Peyer's patch (tissue), 4 donors: ENCODE data around the gene NLRC3.

ENCODE experiments used
- CTCF ChIP-seq, 6 experiments: fragments of 450-650 bp in 4 of 6; fragments of 200-600 bp in 2 of 6; sonication (generic) in 1 of 6; IDR thresholded peaks; one replicate each; pipeline ENCODE4 v1.5.1; 2017 to 2019; ENCODE audit warnings: antibody characterized with exemption in 6 of 6, mild to moderate bottlenecking in 3 of 6, moderate library complexity in 1 of 6
- POLR2A ChIP-seq, 2 donors: fragments of 450-650 bp; IDR thresholded peaks; one replicate each; pipeline ENCODE4 v1.5.1; 2017; ENCODE audit warnings: antibody characterized with exemption in 2 of 2, mild to moderate bottlenecking in 2 of 2, moderate library complexity in 2 of 2

- TF ChIP-seq CTCF (IDR thresholded peaks at IDR 0.05) (no peak), POLR2A (IDR thresholded peaks at IDR 0.05) (no peak)
Observed at GRCh38 chr16:3519581-3519980, 57.6 kb downstream of the NLRC3 start.
